Panc1 (cell line): ENCODE measurements around the gene ADAM33. TPM values are rescaled to one million over a fixed set of nuclear protein-coding genes. Genes with fewer than 3 reads are reported as not detected.

ENCODE experiments used
- ATAC-seq: fragments of 200-7000 bp; cut with Tn5 transposase; 2 replicates; pipeline ENCODE4 v1.9.1; 2020; ENCODE audit warnings: mild to moderate bottlenecking, moderate library complexity
- BruUV-seq: library from RNA; stranded (reverse); fragments of 400-500 nt; replicated peaks from 2 replicates; lab custom pipeline; 2021; lab: Mats Ljungman, UMichigan
- CTCF ChIA-PET: fragments of 300-600 bp; sonication (Branson Sonifier 250); formaldehyde crosslinking; loops from one replicate; lab custom pipeline; 2022; ENCODE audit warnings: antibody characterized with exemption; lab: Charles Lee
- POLR2A ChIA-PET: fragments of 300-600 bp; sonication (Branson Sonifier 250); formaldehyde crosslinking; loops from one replicate; lab custom pipeline; 2022; ENCODE audit warnings: antibody characterized with exemption; lab: Charles Lee
- DNase-seq: peaks from one replicate; pipeline ENCODE4 v3.0.0-alpha.2; 2010; ENCODE audit warnings: low read depth, low spot score
- H3K27ac ChIP-seq: 2 replicates; pipeline ENCODE4 v1.5.1; 2011; ENCODE audit warnings: mild to moderate bottlenecking, low read length, inconsistent platforms
- H3K27me3 ChIP-seq: fragments of 200-500 bp; sonication (Bioruptor generic); 2 replicates; pipeline ENCODE4 v1.6.0; 2014; ENCODE audit warnings: low read length, inconsistent platforms; ENCODE audit not compliant: control insufficient read depth, insufficient read depth
- H3K36me3 ChIP-seq: fragments of 200-500 bp; sonication (Bioruptor generic); 2 replicates; pipeline ENCODE4 v1.5.1; 2014; ENCODE audit warnings: inconsistent platforms, mild to moderate bottlenecking, low read length, moderate library complexity; ENCODE audit not compliant: control insufficient read depth, insufficient read depth
- H3K4me1 ChIP-seq: 2 replicates; pipeline ENCODE4 v1.5.1; 2011; ENCODE audit warnings: inconsistent platforms, mild to moderate bottlenecking, low read length, moderate library complexity; ENCODE audit not compliant: control insufficient read depth, insufficient read depth
- H3K4me3 ChIP-seq, 2 experiments: 2 replicates each; pipeline ENCODE4 v1.5.1; 2011 to 2012; ENCODE audit warnings: low read depth in 2 of 2, low read length in 2 of 2, mild to moderate bottlenecking in 2 of 2, inconsistent platforms in 1 of 2, moderate library complexity in 1 of 2
- H3K9me3 ChIP-seq: fragments of 200-500 bp; sonication (Bioruptor generic); 2 replicates; pipeline ENCODE4 v1.5.1; 2014; ENCODE audit warnings: low read depth, mild to moderate bottlenecking, inconsistent platforms, low read length, moderate library complexity; ENCODE audit not compliant: control insufficient read depth, insufficient read depth
- CTCF ChIP-seq: fragments of 450-650 bp; IDR thresholded peaks from 2 replicates; pipeline ENCODE4 v1.5.1; 2017; ENCODE audit warnings: mild to moderate bottlenecking
- POLR2AphosphoS5 ChIP-seq: IDR thresholded peaks from 2 replicates; pipeline ENCODE4 v1.6.1; 2012; ENCODE audit warnings: mild to moderate bottlenecking, low read depth, low read length, moderate library complexity
- REST ChIP-seq, 2 experiments: IDR thresholded peaks; 2 replicates each; pipeline ENCODE4 v1.6.1; 2011 to 2012; ENCODE audit warnings: low read depth in 2 of 2, control low read depth in 1 of 2, low read length in 1 of 2, mild to moderate bottlenecking in 1 of 2, moderate library complexity in 1 of 2; ENCODE audit not compliant: insufficient read depth in 1 of 2
- SIN3A ChIP-seq: IDR thresholded peaks from 2 replicates; pipeline ENCODE4 v1.6.1; 2012; ENCODE audit warnings: low read depth, mild to moderate bottlenecking, low read length, moderate library complexity, borderline replicate concordance; ENCODE audit not compliant: insufficient read depth
- TCF7L2 ChIP-seq: IDR thresholded peaks from 2 replicates; pipeline ENCODE4 v1.6.1; 2011; ENCODE audit warnings: mild to moderate bottlenecking, low read depth, low read length, inconsistent platforms
- in situ Hi-C: cut with HindIII; loops from 2 replicates; pipeline ENCODE4 v1.10.0; 2016; ENCODE audit warnings: low sequenced_read_pairs, low pct_unique_long_range_greater_than_20kb
- intact Hi-C: fragments of 100-400 bp; cut with micrococcal nuclease; formaldehyde crosslinking; loops from one replicate; pipeline ENCODE4 v1.10.0; 2022; ENCODE audit not compliant: unreplicated experiment
- total RNA-seq: library from RNA; stranded (reverse); gene quantifications from one replicate; pipeline ENCODE4 v1.2.1, GENCODE V29; 2021; ENCODE audit not compliant: unreplicated experiment

ADAM33 gene
- total RNA-seq, 1 experiment from 2014 or later = 0.62 TPM

- in situ Hi-C loops (no loop called here), intact Hi-C loops (no loop called here)
- Histone ChIP-seq H3K27ac (no peak overlapping the region), H3K4me1 (no peaks in the 10 kb centered on the region), H3K4me3 (no peak overlapping the region), H3K27me3 (no peaks in the 10 kb centered on the region), H3K9me3 (no peaks in the 10 kb centered on the region), H3K36me3 (no peaks in the 10 kb centered on the region)
- ChIA-PET POLR2A (no interaction called here), CTCF (no interaction called here)
- BruUV-seq = no TSS peak
- DNase-seq (no peak), ATAC-seq (no peak)
- no peak for TF ChIP-seq TCF7L2
- TF ChIP-seq SIN3A = no peak
- TF ChIP-seq REST (IDR thresholded peaks at IDR 0.05; ENCODE audit: insufficient read depth in 1 of 2, low read depth in 2 of 2, low read length in 1 of 2) = no peak
- TF ChIP-seq CTCF = no peak
- no peak for TF ChIP-seq POLR2AphosphoS5
These were observed 46.5 kb downstream of the ADAM33 start for GRCh38 chr20:3635346-3635745.

- no peaks in the 10 kb centered on the region for H3K36me3 ChIP-seq
- ChIA-PET POLR2A (interaction anchor here (0.6 kb wide), 1 partner anchor 70 kb away, joined by 3 read pairs; no protein-coding TSS in a partner anchor), CTCF (no interaction called here)
- ATAC-seq (no peak), DNase-seq (no peak)
- no peaks in the 10 kb centered on the region for H3K4me1 ChIP-seq
- TF ChIP-seq POLR2AphosphoS5 (no peak), REST (IDR thresholded peaks at IDR 0.05; ENCODE audit: insufficient read depth in 1 of 2, low read depth in 2 of 2, low read length in 1 of 2) (no peak), SIN3A (no peak), CTCF (no peak), TCF7L2 (no peak)
- no TSS peak for BruUV-seq
- H3K27ac ChIP-seq = no peak overlapping the region
- no peaks in the 10 kb centered on the region for H3K9me3 ChIP-seq
- in situ Hi-C loops = no loop called here
- intact Hi-C loops = no loop called here
- H3K4me3 ChIP-seq = no peak overlapping the region
- no peaks in the 10 kb centered on the region for H3K27me3 ChIP-seq
These were observed 47.8 kb downstream of the ADAM33 start for GRCh38 chr20:3633913-3634478.
